ENCODE measurements around the gene KLRG1.

Gene KLRG1

DNA sequence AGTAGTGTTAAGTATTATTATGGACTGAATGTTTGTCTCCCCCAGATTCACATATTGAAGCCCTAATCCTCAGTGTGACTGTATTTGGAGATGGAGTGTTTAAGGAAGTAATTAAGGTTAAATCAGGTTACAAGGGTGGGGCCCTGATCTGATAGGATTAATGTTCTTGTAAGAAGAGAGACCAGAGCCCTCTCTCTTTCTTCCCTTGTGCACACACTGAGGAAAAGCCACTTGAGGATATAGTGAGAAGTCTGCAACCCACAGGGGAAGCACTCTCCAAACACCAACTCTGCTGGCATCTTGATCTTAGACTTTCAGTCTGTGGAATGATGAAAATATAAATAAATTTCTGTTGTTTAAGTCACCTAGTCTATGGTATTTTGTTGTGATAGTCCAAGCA lies 2.2 kb upstream of the KLRG1 start:
- peak; percentile 24 for DNase-seq

DNA sequence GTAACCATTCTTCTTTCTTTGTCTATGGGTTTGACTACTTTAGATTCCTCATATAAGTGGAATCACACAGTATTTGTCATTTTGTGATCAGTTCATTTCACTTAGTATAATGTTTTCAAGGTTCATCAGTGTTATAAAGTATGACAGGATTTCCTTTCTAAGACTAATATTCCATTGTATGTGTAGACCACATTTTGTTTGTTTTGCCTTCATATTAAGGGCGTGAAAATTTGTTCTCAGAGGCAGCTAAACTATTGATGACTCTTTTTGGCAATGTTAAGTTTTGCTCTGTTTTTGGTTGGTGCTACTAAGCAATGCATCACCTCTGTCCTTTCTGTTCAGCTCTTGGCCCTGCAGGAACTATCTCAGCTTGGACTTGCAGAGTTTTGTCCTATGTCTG lies 1.7 kb upstream of the KLRG1 start:
- DNase-seq = no peak

DNA sequence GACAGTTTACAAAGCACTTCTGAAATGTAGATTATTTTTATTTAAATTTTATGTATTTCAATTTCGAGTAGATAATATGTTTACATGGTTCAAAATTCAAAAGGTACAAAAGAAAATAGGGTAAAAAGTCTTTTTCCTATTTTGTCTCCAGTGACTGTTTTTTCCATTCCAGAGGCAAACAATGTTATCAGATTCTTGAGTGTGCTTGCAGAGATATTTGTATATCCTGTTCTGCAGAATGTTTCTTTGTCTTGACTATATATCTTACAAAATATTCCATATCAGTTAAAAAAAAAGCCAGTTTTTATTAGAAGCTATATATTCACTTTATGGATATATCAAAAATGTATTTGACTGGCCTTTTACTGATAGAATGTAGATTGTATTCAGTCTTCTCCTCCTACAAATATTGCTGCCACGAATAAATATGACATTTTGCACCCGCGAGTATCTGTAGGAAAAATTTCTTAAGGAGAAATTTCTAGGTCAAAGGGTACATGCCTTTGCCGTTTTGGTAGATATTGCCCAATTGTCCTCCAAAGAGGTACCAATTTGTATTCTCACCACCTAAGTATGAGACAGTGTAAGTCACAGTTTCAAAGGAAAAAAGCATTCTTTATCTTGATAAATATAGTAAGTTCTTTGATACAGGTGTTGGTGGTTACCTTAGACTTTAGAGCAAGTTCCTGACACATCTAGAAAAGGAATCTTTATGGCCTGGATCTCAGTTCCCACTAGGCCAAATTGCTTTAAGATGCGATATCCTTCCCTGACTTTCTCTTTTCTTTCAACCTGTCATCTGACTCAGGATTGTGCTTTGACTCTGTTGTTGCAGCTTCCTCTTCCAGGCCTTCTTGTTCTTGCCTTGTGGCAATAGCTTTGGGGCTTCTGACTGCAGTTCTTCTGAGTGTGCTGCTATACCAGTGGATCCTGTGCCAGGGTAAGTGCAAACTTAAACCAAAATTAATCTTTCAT lies 2.3 kb downstream of the KLRG1 start:
- DNase-seq = peak; percentile 37

DNA sequence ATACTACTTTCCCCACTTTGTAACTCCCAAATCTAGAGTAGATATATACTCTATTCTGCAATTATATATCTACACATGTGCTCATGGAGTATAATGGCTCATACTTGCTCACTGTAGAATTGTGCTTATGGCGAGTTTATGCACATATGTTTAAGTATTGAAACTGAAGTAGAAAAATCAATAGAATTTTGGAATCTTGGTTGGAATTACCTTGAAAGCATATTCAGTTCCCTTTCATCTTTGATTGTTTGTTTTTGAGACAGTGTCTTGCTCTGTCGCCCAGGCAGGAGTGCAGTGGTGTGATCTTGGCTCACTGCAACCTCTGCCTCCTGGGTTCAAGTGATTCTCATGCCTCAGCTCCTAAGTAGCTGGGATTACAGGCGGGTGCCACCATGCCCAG lies 4.5 kb downstream of the KLRG1 start:
- DNase-seq = no peak

DNA sequence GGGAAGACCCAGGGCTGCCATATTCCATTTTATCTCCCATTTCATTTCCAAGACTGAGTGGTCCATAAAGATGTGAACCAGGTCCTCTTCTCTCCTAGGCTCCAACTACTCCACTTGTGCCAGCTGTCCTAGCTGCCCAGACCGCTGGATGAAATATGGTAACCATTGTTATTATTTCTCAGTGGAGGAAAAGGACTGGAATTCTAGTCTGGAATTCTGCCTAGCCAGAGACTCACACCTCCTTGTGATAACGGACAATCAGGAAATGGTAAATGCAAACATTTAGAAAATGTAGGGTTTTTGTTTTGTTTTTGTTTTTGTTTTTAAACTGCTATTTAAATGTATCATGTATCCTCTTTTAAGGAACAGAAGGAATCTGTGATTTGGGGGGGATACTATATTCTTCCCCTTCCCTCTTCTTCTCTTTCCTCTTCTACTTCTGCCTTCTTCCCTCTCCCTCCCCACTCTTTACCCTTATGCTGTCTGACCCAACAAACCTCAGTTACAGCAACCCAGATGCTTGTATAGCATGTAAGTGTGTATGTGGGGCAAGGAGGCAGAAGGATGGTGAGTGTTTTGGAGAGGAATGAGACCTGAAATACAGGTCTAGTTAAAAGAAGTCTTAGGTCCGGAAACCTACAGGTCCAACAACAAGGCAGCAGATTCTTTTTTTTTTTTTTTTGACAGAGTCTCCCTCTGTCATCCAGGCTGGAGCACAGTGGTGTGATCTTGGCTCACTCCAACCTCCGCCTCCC lies 5.9 kb downstream of the KLRG1 start:
- no peak for DNase-seq

DNA sequence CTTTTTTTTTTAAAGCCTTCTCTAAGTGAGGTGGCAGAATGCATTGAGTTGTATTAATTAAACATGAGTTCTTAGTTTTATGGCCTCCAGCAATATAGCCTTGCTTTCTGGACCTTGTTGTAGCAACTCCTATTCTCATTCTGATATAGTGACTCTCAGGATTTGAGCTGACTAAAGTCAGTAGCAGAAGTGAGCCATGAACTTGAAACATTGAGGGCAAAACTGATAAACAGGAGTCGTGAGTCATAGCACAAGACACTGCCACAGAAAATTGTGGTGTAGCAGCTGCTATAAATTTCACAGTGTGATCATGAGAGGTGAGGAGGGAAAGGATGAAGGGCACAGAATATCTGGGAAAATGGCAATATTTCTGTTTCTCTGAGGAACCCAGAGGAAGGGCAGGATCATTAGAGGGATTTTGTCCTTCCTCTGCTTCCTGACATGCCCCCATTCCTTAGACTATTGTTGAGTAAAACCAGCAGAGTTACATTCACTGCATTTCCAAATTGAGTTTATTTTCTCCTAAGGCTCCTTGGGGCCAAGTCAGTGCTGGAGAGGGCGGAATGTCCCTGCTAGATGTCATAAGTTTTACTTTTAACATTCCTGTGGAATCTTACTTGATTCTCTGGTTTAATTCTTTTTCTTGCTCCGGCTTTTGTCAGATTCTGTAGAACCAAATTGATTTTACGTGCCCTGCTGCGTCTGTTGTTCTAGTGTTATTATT lies 7.5 kb downstream of the KLRG1 start:
- peak; percentile 36 for DNase-seq

DNA sequence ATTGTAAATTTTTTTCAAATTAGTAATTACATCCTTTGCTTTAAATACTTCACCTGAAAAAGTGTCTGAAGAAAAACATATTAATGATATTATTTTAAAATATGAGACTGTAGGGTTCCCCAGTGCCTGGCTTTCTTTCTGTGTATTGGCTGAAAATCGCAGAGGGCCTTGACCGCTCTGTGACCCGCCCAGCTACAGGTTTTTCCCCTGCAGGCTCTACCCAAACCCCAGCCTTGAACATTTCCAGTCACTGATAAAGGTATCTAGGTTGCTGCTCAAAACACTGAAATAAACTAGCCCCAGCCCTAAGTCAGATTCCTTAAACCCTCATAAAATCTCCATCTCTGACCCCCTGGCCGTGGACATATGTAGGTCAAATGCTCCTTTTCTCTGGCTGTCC lies 11.9 kb downstream of the KLRG1 start:
- DNase-seq = no peak

DNA sequence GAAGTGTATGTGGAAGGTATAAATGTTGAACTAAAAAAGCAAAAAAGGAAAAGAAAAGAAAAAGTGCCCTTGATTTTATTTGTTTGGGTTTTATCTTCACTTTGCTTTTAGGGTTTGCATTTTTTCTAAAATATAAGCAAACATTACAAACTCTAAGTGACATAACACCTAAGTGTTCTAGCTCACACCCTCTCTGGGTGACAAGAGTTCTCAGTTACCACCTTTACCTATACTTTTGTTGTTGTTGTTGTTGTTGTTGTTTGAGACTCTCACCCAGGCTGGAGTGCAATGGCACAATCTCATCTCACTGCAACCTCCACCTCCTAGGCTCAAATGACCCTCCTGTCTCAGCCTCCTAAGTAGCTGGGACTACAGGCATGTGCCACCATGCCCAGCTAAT lies 13.0 kb downstream of the KLRG1 start:
- no peak for DNase-seq

DNA sequence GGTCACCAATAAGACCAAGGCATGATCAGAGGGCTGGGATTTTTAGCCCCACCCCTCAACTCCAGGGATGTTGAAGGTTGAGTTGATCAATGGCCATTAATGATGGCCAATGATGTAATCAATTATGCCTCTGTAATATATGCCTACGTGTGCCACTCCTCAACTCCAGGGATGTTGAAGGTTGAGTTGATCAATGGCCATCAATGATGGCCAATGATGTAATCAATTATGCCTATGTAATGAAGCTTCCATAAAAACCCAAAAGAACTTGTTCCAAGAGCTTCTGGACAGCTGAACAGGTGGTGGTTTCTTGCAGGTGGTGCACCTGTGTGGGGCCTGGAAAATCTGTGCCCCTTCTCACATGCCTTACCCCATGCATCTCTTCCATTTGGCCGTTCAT lies 33.2 kb downstream of the KLRG1 start:
- DNase-seq = no peak

DNA sequence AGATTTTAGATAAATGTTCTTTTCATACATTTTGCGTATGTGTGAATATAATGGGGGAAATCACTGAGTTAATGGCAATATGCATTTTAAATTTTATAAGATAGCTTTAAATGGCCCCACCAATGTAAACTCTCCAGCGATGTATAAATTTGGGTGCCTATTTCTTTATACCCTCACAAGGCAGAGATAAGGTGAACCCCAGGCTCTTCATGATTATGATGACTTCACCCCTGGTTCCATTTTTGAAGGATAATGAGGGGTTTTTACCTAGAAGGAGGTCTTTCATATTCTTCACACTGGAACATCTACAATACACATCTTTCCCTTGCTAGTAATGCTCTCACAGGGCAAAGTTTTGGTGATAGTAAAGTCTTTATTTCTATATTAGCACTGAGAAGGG lies 35.2 kb downstream of the KLRG1 start:
- DNase-seq = no peak

DNA sequence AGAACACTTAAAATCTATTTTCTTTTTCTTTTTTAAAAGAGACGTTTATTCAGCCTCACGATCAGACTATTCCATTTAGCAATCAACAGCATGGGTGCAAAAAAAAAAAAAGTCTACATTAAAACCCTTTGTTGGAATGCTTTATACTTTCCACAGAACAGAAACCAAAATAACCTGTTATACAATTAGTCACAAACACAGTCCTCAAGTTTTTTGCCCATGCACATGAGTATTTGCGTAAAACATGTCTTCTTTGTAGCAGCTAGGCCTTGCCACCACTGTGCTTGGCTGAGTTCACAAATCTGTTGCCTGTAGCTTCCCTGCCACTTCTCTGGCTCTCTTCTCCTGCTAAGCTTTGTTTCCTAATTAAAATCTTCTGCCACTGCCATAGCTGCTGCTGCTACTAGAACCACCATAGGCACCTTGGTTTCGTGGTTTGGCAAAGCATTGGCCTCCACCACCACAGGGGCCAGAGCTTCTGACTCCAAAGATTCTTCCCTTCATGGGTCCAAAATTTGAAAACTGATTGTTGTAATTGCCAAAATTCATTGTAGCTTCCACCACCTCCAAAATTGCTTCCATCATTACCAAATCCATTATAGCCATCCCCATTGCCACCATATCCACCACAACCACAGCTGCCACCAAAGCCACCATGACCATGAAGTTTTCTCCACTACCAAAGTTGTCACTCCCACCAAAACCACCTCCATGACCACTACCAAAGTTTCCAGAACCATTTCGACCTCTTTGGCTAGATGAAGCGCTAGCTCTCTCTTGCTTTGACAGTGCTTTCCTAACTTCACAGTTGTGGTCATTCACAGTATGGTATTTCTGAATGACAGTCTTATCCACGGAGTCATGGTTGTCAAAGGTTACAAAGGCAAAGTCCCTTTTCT lies 38.1 kb downstream of the KLRG1 start:
- DNase-seq = no peak

DNA sequence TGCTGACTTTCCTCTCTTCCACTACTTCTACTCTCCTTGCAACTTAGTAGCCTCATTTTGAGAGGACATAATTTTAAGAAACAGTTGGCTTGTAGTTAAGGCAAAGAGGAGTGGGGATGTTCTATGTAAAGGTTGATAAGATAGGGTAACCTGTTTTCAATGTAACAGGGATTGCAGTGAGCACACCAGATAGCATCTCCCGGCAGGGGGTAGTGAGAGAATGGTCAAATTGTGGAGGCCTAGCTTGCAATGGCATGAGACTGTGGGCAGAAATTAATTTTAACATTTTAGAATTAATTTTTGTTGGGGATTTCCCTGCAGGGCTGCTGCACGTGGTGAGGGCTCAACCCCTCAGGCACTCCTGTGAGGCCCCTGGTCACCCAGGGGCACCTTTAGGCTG lies 41.4 kb downstream of the KLRG1 start:
- DNase-seq = no peak

DNA sequence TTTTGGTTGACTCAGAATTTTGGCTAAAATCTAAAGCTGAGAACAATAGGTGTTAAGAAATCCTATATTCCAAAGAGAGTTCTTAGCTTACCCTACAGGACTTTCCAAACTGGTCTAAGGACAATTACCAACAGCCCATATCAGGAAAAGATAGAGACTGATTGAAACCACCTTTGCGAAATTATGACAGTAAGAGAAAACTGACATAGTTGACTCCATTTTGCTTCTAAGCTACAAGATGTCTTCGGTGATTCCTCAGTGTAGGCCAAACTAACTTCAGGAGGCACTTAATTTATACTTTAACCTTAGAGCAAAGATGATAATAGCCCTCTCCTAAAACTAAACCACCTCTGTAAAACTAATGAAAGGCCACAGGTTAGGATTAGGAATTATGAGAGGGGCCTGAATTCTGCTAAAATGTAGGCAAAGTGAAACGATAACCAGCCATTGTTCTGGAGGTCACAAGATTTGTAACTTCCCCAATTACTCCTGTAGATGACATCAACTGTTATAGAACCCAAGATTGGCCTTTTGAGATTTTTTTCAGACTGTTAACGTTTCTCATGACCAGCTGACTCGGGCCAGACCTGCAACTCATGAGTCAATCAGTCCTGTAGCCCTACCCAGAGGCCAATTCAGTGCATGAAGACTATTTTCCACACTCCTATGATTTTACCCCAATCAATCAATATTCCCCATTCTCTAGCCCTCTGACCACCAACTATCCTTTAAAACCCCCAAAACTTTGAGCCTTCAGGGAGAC lies 43.0 kb downstream of the KLRG1 start:
- no peak for DNase-seq

DNA sequence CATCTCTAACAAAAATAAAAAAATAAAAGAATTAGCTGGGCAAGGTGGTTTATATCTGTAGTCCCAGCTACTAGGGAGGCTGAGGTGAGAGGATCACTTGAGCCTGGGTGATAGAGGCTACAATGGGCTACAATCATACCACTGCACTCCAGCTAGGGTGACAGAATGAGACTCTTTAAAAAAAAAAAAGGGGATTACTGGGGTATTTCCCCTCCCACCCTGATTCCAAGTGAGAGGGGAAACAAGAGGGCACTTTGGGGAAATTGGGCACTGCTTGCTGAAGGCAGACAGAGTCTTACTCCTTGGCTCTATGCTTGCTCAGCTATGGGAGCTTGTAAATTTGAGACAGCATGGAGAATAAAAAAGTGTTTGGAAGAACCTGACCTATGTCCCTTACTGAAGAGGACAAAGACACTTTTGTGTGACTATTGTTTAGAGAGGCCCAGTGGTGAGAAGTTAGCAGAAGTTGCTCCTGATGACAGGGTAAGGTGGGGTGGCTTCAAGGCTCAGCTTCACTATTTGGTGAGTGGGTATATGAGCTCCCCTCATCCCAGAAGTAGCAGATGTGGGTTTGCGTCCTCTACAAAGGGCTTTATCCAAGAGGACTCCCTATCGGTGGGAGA lies 44.0 kb downstream of the KLRG1 start:
- no peak for DNase-seq

DNA sequence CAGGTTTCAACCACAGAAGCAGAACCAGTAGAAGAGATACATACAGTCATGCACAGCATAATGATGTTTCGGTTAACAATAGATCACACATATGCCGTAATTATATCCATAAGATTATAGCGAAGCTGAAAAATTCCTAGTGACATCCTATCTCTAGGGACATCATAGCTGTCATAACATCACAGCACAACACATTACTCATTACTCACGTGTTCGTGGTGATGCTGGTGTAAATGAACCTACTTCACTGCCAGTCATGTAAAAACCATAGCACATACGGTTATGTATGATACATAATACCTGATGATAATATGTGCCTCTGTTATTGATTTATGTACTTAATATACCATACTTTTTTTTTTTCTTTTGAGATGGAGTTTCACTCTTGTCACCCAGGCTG lies 44.7 kb downstream of the KLRG1 start:
- no peak for DNase-seq

DNA sequence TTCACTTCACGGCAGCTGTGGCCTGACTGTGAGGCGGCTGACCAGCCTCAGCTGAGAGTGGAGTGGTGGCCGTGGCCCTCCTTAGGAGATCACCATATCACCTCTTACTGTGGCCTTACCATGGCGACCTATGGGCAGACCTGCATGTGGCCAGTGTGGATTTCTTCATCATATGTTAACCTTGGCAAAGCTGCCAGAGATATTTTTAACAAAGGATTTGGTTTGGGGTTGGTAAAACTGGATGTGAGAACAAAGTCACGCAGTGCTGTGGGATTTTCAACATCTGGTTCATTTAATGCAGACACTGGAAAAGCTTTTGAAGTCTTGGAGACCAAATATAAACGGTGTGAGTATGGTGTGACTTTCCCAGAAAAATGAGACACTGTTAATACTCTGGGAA lies 46.9 kb downstream of the KLRG1 start:
- no peak for DNase-seq

DNA sequence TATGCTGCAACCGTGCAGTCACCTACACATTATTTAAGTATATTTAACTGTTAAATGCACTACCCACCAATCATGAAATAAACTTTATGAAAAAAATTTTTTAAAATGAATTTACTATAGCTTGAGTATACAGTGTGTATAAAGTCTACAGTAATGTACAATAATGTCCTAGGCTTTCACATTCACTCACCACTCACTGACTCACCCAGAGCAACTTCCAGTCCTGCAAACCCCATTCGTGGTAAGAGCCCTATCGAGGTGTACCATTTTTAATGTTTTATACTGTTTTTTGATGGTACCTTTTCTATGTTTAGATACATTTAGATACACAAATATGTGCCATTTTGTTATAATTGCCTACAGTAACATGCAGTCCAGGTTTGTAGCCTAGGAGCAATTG lies 48.1 kb downstream of the KLRG1 start:
- no peak for DNase-seq

DNA sequence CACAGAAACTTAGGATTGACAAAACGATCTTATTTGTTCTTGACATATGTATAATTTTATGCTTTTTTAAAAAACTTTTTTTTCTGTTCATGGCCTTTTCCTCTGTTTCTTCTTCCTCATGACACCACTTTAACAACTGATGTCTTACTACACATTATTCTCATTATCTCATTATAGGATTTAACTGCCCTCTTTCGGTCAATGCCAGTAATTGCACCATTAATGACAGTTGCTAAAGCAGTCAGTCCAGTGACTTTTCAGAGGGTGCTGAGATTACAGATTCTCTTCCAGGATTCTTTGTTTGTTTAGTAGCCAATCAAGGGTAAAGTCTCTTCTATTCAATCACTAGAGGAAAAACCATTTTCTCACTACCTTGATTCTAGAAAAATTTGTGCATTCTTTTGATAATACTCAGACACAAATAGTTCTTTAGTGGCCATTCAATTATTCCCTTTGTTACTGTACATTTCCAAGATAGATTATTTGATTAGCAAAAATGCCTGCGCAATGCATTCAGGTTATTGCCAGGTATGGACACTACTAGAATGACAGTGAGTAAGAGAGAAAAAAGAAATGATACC lies 50.1 kb downstream of the KLRG1 start:
- DNase-seq = peak; percentile 2

DNA sequence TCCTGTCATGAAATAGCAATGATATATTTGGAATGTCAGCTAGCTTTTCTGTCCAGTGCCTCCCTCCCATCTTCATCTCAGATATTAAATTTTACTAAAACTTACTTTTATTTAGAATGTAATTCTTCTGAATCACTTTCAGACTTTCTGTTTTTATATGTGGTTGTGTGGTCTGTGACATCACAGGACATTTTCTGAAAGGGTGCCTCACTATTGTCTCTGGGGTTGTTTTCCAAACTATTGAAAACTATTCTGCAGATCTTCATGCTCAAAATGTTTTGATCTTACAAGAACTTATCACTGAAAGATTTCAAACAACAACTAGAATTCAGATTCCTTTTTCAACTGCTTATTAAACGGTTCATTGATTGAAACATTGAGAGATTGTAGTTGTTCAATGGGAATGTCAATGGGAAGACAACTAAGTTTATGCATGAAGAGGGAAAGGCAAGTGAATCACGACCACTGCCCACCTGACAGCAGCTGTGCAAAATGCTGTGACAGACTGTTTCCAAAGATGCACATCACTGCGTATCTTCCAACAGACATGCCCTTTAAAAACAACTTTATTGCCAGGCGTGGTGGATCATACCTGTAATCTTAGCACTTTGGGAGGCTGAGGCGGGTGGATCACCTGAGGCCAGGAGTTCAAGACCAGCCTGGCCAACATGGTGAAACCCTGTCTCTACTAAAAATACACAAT lies 51.3 kb downstream of the KLRG1 start:
- no peak for DNase-seq

DNA sequence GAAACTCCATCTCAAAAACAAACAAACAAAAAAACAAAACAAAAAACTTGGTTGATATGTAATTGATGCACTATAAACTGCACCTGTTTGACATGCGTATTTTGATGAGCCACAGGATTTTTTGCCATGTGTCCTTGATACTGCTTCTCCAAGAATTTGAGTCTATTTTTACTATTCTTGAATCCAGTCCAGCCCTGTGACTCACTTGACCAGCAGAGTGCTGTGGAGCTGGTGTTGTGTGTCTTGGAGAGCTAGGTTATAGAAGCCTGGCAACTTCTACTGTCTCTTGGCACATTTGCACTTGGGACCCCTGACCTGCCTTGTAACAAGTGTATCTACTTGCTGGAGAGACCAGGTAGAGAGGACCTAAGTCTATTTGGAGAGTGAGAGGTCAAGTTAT lies 52.0 kb downstream of the KLRG1 start:
- DNase-seq = no peak

All from GDM1 (cell line).